ENCODE results near the gene TAOK3.

- TF ChIP-seq CTCF (IDR thresholded peaks at IDR 0.05) (no peak), EZH2 (IDR thresholded peaks at IDR 0.05; ENCODE audit: borderline replicate concordance, insufficient read depth, low read depth, low read length, poor library complexity, severe bottlenecking) (no peak)
Measured at GRCh38 chr12:118417942-118418341, 45.2 kb upstream of the TAOK3 start.

All from B cell (primary cell).